Kidney epithelial cell (primary cell): ENCODE data around the gene IPO13. TPM values are rescaled to one million over a fixed set of nuclear protein-coding genes. Genes with fewer than 3 reads are reported as not detected.

Experiments
- DNase-seq: peaks from one replicate; pipeline ENCODE4 v3.0.0-alpha.2; 2010; ENCODE audit warnings: low read depth
- H3K27me3 ChIP-seq: 2 replicates; pipeline ENCODE4 v1.6.0; 2011; ENCODE audit warnings: low read length; ENCODE audit not compliant: control insufficient read depth, insufficient read depth
- H3K36me3 ChIP-seq: 2 replicates; pipeline ENCODE4 v1.5.1; 2011; ENCODE audit warnings: low read length; ENCODE audit not compliant: control insufficient read depth, insufficient read depth
- H3K4me3 ChIP-seq: 2 replicates; pipeline ENCODE4 v1.5.1; 2011; ENCODE audit warnings: low read depth, mild to moderate bottlenecking, control low read depth, low read length
- total RNA-seq: library from RNA; depleted of rRNA; stranded (reverse); fragments of >200 nt; gene quantifications from 2 replicates; pipeline ENCODE4 v1.2.3, GENCODE V29; 2015
- TF ChIP-seq, protein P1 (sequence below): IDR thresholded peaks from 2 replicates; pipeline ENCODE4 v1.5.1; 2011; ENCODE audit warnings: mild to moderate bottlenecking, moderate library complexity, low read length, control low read depth, inconsistent platforms; ENCODE audit not compliant: insufficient read depth, poor library complexity, severe bottlenecking

Gene IPO13
- total RNA-seq, 1 donor from 2014 or later = 32.8 TPM

DNA sequence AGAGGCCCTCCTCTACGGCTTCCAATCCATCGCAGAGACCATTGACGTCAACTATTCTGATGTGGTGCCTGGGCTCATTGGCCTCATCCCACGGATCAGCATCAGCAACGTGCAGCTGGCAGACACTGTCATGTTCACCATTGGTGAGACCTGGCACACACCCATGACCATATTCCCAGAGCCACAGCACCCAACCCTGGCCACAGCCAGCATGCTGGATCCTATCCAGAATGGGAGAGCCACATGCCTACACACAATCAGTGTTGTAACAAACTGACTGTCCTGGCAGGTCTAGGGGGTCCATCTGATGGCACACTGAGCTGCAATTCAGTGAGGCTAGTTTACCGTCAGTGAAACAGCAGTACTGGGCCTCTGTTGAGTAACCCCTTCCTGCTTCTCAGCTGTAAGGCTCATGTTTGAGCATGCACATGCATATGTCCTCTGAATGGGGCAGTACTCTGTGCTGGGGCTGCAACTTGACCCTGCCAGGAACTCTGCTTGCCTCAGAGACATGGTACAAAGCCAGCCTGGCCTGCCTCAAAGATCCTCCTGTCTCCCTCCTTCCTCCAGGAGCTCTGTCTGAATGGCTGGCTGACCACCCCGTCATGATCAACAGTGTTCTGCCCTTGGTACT is 10.8 kb downstream of the IPO13 start:
- TF ChIP-seq, protein P1, sequence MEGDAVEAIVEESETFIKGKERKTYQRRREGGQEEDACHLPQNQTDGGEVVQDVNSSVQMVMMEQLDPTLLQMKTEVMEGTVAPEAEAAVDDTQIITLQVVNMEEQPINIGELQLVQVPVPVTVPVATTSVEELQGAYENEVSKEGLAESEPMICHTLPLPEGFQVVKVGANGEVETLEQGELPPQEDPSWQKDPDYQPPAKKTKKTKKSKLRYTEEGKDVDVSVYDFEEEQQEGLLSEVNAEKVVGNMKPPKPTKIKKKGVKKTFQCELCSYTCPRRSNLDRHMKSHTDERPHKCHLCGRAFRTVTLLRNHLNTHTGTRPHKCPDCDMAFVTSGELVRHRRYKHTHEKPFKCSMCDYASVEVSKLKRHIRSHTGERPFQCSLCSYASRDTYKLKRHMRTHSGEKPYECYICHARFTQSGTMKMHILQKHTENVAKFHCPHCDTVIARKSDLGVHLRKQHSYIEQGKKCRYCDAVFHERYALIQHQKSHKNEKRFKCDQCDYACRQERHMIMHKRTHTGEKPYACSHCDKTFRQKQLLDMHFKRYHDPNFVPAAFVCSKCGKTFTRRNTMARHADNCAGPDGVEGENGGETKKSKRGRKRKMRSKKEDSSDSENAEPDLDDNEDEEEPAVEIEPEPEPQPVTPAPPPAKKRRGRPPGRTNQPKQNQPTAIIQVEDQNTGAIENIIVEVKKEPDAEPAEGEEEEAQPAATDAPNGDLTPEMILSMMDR = no peak
- Histone ChIP-seq H3K27me3 (no peaks in the 10 kb centered on the region), H3K4me3 (no peak overlapping the region), H3K36me3 (peaks cover 2% of the 10 kb centered on the region)
- no peak for DNase-seq

DNA sequence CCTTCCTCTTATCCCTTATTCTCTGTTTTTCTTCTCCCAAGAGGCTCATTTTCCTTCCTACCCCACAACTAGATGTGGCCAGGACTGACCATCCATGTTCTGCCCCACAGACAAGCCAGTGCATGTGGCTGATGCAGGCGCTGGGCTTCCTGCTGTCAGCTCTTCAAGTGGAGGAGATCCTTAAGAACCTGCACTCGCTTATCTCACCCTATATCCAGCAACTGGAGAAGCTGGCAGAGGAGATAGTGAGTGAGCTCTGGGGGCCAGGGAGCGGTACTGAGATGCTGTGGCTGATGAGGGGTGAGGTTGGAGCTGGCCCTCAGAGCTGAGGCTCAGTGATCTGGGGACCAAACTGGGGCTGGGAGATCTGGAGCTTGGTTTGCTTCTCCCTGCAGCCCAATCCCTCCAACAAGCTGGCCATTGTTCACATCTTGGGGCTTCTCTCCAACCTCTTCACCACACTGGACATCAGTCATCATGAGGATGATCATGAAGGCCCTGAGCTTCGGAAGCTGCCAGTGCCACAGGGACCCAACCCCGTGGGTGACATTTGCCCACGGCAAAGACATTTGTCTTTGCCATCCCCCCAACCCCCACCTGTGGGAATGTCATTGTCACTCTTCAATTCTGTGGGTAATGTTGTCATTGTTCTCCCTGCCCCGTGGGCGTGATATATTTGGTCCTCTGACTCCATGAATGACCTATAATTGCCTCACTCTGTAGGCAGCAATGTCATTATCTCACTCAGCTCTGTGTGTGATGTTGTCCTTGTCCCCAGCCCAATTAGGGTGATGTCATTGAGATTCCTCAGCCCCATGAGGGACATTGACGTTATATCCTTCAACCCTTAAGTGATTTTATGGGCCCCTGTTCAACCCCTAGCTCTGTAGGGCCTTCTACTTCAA is 11.9 kb downstream of the IPO13 start:
- H3K4me3 ChIP-seq = no peak overlapping the region
- peaks cover 2% of the 10 kb centered on the region for H3K36me3 ChIP-seq
- DNase-seq = no peak
- no peaks in the 10 kb centered on the region for H3K27me3 ChIP-seq
- TF ChIP-seq, protein P1 = no peak

DNA sequence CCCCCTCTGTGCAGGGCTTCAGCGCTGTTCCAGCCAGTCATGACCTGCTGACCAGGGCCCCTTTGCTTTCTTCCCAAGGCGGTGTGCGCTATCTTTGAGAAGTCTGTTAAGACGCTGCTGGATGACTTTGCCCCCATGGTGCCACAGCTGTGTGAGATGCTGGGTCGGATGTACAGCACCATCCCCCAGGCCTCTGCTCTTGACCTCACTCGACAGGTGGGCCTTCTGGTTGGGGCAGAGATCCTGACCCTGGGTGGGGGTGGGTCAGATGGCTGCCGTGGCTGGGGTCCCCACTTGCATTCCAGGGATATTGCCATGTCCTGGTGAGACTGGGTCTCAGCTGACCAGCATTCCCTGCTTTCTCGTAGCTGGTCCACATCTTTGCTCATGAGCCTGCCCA is 14.0 kb downstream of the IPO13 start:
- Histone ChIP-seq H3K27me3 (no peaks in the 10 kb centered on the region), H3K36me3 (peaks cover 2% of the 10 kb centered on the region), H3K4me3 (no peak overlapping the region)
- DNase-seq = no peak
- TF ChIP-seq, protein P1 = no peak

DNA sequence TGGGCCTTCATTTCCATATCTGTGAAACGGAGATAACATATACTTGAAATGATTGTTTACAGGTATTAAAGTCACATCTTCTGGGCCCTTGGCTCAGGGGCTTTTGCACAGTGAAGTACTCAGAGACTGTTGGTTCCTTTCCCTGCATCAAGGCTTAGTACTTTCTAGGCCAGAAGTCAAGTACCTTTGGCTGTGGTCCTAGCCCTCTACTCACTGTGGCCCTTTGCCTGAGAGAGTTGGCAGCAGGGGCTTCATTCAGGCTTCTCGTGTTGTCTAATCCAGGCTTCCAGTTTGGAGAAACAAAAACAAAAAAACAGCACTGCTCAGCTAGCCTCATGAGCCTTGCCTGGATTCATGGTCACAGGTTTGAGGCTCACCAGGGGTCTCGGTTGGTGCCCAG is 14.9 kb downstream of the IPO13 start:
- Histone ChIP-seq H3K36me3 (peaks cover 2% of the 10 kb centered on the region), H3K4me3 (no peak overlapping the region), H3K27me3 (no peaks in the 10 kb centered on the region)
- no peak for DNase-seq
- TF ChIP-seq, protein P1 = no peak

DNA sequence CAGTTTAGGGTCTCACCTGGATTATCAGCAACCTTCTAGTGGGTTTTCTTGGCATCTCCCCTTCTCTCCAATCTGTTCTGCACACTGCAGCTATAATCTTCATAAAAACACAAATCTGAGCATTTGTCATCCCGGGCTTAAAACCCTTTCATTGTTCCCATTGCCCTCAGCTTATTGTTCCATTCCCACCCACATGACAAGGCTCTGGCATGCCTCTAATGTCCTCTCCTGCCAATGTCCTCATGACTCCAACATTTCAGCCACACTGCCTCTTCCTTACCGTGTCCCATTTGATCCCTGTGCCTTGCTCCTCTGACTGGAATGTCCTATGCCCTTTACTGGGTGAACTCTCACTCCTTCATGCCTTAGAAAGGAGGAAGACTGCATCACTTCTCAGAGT is 15.6 kb downstream of the IPO13 start:
- H3K36me3 ChIP-seq = peaks cover under 1% of the 10 kb centered on the region
- H3K4me3 ChIP-seq = no peak overlapping the region
- TF ChIP-seq, protein P1 = no peak
- DNase-seq = no peak
- no peaks in the 10 kb centered on the region for H3K27me3 ChIP-seq
